ENCODE measurements around the gene MPO.
A peak's percentile ranks its signal among the peaks of the same experiment; 100 is the strongest.

MPO gene

DNA sequence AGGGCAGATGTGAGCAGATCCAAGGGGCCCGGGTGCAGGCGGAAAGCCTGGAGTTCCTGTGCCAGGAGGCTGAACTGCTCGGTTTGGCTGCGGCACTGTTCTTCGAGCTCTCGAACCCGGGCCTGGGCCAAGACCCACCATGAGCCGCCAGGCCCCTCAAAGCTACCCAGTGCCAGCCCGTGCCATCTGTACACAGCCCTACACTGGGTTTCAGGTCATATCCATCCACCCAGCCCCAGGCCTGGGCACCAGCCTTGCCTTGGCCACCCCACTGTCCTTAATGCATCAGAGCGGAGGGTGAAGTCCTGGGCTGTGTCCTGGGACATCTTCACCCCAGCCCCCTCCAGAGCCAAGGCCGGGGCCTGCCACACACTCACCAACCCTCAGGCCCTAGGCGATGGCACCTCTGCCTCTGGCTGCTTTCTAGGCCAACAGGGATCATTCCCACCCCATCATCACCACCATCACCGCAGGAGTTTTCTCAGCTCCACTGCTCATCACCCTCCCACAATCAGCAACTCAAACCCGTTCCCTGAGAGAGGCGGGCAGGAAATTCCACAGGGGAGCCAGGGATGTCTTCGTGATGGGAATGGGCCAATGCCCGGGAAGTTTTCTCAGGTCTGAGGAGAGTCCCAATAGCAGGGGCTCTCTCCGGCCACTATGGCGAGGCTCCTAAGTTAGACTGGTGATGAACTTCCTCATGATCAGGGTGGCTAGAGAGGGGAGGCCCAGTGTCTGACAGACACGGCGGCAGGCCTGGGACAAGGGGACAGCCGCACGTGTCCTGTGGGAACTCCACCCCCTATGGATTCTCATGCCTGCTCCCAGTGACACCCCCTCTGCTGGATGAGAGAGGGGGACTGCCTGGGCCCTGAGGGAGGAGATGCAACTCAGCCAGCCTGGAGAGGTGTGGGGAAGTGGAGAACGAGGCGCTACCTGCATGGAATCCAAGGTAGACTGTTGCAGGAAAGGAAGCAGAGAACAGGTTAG is 38.7 kb upstream of the MPO start:
- DNase-seq = no peak

DNA sequence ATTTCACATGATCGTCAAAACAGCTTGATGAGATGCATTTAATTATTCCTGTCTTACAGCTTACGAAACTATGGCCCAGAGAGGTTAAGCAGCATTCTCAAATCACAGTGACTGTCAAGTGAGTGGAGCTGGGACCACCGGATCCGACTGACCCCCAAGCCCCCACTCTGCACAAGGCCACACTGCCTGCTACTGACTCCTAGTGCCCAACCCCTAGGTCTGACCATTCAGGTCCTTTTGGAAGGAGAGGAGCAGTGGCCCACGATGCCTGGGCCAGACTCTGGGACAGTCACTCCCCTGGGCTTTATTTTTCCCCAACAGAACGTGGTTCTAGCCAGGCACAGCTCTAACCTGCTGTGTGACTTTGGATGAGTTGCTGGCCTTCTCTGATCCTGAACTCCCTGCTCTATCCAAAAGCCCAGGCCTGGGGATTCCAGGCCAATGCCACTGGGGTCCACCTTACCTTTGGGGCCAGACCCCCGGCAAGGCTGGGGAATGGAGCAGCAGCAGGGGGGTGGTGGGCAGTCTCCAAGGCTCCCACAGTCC is 38.0 kb upstream of the MPO start:
- DNase-seq = no peak

DNA sequence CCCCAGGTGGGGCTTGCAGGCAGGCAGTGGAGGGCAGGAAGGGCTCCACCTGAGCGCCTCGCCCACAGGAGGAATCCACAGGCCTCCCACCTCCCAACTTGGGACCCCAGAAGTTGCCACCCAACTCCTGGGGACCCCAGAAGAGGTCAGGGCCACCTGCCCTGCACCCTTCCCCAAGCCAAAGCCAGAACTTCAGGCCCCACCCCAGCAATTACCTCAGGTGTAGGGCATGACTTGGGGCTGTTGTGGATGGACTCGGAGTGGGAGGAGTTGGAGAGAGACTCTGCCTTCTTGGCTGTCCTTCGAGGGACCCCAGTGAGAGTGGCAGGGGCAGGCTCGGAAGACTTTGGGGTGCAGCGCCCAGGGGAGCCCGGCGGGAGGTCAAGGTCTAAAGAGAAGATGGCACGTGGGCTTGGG is 37.3 kb upstream of the MPO start:
- no peak for DNase-seq

DNA sequence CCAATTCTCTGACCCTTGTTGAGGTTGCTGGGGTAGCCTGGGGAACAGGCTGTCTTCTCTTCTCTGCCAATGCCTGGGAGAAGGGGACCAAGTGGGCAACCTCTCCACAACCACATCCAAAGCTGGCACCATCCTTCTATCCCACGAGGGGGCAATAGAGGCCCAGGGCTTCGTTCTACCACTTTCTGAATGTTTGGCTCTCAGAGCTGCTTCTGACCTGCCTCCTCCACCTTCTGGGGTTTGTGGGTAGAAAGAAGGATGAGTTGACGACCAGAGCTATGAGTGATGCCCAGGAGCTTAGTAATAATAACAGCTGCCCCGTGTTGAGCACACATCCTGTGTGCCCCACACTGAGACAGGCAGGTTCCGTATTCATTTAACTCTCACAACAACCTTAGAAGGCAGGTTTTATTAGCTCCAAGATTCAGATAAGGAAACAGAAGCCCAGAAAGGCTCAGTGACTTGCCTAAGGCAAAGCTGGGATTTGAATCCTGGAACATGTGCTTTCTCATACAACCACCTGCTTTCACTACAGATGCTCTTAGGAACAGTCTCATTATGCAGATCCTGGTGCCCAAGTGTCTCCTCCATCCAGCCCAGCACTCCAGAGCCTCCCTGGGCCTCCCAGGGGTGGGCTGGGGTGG is 36.8 kb upstream of the MPO start:
- peak; percentile 64 for DNase-seq

DNA sequence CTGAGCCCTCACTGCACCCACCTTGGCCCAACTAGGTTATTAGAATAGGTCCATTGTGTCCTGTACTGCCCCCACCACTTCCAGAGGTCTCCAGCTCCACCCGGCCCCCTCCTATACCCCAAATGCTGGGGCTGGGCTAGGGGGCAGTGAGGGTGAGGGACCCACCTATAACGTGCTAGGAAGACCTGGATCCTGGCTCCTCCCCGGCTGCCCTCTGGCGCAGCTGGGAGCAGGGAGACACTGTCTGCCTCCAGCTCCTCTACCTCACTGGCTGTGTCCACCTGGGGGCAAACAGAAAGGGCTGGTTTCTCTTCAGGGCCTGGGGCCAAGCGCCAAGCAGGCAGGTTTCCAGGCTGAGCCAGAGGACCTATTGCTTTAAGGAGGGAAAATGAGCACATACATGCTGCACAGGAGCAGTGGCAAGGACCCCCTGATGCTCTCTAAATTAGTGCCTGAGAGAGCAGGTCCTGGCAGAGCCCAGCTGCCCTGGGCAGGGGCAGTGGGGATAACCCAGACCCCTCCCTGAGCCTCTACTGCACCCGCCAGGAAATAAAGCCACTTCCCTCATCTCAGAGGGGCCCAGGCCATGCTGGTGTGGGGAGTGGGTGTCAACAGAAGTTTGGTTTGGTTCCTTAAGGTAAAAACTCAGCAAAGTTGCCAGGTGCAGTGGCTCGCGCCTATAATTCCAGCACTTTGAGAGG is 35.7 kb upstream of the MPO start:
- no peak for DNase-seq

DNA sequence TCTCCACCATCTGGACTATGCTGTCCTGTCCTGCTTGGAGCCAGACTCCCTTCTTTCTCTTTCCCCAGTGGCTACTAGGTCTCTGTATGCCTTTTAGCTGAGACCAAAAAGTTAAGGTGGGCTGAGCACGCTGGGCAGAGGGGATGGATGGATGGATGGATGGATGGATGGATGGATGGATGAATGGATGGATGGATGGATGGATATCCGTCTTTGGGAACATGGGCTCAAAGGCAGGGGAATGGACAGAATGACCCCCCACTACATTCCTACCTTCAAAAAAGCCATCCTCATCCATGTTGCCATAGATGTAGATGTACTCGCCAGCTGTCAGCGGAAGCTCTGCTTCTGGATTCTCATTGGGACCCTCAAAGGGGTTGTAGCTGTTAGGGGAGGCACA is 35.0 kb upstream of the MPO start:
- no peak for DNase-seq

DNA sequence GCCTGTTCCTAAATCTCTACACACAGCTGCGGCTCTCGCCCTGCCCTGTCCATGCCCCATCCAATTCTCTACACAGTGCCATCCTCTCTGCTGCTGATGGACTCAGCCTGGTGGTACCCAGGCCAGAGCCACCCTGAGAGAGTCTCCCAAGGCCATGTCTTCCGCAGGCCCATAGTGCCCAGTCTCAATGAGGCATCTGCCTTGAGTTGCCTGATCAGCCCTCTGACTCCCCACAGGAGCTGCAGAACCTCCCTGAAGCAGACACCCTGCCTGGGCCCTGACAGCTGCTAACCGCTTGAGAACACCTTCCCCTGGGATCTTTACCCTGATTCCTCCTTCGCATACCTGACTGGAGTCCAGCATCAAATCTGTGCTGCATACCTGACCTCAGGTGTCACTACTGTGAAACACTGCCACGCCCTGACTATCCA is 34.6 kb upstream of the MPO start:
- no peak for DNase-seq

DNA sequence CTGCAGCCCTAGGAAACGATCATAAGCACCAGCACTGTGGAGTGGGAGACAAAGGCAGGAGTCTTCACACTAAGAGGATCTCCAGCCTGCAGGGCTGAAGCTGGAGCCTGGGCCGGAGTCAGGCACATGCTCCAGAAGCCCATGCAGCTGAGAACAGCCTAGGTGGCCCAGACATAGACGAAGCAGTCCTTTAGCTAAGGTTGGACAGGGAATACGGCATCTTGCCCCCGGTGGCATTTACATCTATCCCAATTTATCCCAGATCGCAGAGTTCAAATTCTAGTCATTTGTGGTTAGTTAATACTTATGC is 33.9 kb upstream of the MPO start:
- DNase-seq = no peak

DNA sequence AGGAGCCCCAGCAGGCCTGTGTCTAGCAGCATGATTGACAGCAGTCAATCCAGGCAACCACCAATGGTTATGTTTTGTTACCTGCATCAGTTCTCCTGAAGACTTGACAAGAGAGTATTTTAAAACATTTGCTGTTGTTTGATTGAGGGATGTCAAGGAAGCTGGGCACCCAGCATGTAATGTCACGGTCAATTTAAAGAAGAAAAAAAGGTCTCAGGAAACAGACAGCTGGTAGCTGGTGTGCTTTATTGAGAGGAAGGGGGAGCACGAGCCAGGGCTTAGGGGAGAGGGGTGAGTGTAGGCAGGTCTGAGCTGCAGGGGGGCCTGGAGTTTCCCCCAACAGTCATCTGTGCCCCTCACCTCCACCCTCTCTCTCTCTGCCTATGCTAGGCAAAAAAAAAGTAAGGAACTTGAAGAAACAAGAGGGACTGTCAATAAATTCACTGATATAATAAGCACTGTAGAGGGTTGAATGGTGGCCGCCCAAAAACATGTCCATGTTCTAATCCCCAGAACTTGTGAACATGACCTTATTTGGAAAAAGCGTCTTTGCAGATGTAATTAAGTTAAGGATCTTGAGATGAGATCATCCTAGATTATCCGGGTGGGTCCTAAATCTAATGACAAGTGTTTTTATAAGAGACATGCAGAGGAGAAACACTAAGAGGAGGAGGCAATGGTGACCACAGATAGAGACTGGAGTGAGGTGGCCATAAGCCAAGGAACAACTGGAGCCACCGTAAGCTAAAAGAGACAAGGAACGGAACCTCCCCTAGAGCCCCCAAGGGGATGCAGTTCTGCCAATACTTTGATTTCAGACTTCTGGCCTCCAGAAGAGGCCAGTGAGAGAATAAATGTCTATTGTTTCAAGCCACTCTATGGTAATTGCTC is 33.3 kb upstream of the MPO start:
- no peak for DNase-seq

DNA sequence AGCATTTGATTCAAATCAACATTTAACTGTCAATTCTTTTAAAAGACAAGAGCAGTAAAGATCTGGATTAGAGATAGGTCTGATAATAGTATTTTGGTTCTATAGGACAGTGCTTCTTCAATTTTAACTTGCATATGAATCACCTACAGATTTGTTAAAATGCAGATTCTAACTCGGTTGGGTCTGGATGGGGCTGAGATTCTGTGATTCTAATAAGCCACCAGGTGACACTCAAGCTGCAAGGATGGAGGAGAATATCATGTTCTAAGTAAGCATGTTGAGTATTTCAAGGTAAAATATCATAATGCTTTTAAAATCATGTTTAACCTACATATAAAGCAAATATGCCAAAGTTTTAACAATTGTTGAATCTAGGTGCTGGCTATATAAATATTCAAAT is 32.1 kb upstream of the MPO start:
- DNase-seq = no peak

DNA sequence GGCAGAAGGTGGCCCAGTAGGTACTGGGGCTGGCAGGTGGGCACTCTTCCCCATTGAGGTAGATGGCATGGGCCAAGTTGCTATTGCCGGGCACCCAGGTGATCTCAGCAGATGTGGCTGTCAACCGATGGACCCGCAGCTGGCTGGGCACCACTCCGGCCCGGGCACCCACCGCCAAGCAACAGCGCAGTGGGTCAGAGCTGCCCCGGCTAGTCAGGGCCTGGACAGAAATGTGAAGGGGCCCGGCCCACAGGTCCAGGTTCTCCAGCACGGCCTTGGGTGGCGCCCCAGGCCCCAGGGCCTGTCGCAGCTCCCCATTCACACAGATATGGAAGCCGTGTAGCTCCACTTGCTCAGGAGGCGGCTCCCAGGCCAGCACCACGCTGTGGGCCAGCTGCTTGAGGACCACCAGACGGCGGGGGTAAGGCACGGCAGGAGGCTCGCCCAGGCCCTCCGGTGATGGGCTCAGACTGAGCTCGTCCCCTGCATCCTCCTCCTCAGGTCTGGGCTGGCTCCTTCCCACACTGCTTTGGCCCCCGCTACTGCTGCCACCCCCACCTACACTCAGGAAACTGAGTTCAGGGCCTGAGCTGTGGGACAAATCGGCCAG is 31.4 kb upstream of the MPO start:
- DNase-seq = no peak

DNA sequence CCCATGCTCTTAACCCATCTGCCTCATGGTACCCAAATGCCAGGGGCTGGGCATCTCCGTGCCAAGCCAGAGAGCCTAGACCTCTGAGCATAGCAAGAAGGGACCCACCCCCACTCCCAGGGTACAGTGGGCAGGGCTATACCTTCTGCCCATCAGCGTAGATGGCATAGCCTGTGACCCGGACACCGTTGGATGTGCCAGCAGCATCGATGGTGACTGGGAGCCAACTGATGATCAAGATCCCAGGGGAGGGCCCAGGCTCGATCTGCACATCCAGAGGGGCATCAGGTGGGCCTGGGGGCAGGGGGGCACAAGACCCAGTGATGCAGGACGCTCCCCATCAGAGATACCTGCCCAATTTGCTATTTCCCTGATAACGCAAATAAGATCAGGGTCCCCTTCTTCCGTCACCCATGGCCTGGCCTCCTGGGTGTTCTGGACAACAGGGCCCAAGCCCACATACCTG is 30.7 kb upstream of the MPO start:
- DNase-seq = no peak

DNA sequence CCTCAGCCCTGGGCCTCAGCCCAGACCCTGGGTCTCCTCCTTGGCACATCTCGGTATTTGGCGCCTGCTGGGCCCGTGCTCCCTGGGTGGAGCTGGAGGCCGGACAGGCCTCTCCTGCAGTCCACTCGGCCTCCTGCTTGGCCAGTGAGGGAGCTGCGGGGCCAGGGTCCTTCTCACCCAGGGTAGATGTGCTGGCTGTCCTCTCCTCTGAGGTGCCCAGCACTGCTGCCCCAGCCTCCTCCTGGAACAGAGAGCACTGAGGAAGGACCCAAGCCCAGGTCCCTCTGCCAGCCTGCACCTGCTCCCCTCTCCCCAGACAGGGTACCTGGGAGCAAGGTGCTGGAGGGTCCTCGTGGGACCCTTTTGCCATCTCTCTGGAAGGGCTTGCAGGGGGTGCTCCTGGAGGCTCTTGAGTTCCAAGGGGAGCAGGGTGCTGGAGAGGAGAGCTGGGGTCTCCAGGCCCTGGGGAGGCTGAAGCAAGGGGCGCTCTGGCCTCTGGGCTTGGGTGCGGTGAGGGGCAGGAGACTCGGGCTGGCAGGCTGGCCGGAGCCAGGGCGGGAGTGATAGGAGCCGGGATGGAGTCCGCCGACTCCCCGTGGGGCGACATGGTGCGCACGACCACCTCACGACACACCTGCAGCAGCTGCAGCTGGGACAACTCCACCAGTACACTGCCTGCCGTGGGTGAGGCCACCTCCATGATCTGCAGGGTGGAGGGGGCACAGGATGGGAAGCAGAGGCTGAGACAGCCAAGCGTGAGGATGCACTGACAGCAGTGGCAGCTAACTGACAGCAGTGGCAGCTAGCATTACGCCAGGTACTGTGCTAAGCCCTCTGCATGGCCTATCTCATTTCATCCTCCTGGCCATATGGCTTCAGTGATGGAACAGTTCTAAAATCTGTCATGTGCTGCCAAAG is 30.0 kb upstream of the MPO start:
- DNase-seq = no peak

DNA sequence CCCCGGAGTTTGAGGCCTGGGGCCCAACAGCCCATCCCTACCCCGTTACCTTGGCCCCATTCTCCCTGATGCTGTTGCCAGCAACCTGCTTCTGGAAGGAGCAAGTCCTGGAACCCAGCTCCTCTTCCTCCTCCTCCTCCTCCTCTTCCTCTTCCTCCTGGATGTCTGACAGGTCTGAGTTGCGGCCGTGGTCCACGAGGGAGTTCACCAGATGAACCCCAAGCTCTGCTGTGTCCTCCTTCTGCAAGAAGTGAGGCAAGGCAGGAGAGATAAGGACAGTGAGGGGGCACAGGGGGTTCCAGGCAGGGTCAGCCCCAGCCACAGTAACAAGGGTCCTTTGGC is 29.2 kb upstream of the MPO start:
- DNase-seq = no peak

DNA sequence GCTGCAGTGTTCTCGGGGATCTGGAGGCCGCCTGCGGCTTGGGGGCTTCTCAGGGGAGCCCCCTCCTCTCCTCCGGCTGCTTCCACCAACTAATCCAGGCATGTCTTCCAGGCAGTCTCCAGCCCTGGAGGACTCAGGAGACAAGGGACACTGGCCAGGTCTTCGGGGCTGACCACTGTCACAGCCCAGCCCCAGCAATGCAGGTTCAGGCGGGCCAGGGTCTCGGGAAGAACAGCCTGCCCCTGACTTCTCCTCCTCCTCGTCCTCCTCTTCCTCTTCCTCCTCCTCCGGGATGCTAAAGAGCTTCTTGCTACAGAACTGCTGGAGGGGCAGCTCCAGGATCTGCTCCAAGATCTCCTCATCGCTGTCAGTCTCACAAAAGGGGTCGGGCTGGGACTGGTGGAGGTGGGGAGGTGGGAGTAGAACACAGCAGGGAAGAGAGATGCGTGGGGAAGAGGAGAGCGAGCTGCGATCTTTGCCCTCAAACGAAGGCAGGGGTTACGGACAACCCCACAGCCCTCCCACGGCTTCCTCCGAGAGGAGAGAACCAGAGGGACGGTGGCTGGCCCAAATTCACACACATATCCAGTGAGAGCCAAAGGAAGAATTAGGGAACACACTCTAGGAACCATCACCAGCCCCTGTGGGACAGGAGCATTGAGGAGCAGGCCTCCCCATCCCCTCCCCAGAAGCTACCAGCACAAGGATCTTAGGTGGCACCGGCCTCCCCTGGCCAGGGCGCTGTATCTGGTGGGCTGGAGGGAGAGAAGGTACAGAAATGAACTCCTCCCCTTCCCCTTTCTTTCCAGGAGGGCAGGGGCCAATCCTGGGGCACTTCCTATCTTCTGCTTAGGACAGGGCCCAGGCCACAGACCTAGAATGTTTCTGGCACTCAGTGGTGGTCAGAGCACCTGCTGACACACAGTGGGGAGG is 28.5 kb upstream of the MPO start:
- DNase-seq = no peak

DNA sequence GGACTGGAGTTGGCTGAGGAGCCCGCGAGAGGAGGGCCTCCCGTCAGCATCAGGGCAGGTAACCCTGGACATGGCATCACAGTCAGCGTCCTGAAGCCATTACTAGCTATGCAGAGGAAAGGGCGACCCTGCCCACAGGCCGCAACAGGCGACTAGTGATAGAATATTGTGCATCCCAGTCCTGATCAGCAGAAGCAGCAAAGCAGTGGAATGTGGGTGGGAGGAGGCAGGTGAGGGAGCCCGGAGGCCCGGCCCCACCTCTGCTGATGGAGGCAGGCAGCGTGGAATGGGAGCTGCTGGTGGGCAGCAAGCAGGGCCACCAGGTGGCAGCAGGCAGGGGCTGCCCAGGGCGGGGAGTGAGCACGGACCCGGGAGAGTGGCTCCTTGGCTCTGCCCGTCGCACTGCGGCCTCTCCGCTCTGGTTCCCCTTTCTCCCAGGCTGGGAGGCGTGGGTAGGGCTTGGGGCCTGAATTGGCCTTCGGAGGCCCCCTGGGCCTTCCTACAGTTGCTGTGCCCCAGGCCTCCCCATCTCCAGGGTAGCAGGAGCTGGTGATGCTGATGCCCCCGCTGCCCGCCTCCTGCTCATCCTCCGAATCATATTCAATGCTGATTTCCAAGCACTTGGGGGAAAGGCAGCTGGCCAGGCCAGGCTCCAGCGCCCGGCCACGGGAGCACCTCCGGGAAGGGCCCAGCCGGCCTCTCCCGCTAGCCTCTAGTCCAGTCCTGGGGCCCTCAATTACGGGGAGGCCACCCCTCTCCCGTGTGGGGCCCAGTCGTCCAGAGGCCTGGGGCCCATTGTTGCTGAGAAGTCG is 27.6 kb upstream of the MPO start:
- no peak for DNase-seq

DNA sequence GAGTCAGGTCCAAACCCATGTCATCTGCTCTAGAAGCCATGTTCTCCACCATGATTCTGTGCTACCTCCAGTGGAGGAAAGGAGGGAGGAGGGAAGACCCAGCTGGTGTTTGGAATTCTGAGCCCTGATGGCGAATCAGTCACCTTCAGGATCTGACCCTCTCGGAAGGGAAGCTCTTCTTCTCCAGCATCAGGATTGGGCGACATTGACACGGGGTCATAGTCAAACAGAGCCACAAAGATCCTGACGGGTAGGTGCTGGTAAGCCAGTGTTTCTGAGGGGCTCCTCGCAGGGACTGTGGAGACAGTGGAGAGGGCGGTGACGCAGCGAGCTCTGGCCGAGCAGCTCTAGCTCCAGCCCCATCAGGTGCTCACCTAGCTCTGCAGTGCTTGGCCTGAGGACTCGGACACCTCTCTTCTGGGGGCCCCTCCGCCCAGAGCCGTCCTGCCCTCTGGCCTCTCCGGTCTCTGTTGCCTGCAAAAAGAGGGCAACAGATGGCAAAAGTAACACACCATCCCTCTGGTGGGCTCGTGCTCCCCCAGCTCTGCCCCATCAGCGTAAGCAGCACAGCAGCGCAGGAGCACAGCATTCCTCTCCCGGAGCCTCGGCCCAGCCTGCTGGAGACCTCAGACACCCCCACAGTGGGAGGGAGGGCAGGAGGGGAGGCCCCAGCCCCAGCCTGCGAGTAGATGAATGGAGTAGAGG is 26.9 kb upstream of the MPO start:
- DNase-seq = no peak
